Astrocyte of the cerebellum (primary cell): ENCODE measurements around the gene HOXB5.

Experiments used
- DNase-seq: peaks from one replicate; pipeline ENCODE4 v3.0.0-alpha.2; 2011; ENCODE audit warnings: low read depth
- H3K4me3 ChIP-seq: 2 replicates; pipeline ENCODE4 v1.5.1; 2011; ENCODE audit warnings: mild to moderate bottlenecking, low read depth, low read length, moderate library complexity
- CTCF ChIP-seq: IDR thresholded peaks from 2 replicates; pipeline ENCODE4 v1.5.1; 2012; ENCODE audit warnings: low read length, low read depth, moderate library complexity, mild to moderate bottlenecking; ENCODE audit errors: missing control alignments
- in situ Hi-C: cut with HindIII; loops from 2 replicates; pipeline ENCODE4 v1.10.0; 2017; ENCODE audit warnings: low sequenced_read_pairs

The HOXB5 gene

GRCh38 chr17:48603959-48604769 is 10.6 kb upstream of the HOXB5 start:
- DNase-seq = no peak
- no peak overlapping the region for H3K4me3 ChIP-seq
- in situ Hi-C loops = no loop called here
- TF ChIP-seq CTCF = no peak

- H3K4me3 ChIP-seq = no peak overlapping the region
- TF ChIP-seq CTCF = no peak
- DNase-seq = no peak
- in situ Hi-C loops = no loop called here
Observed at GRCh38 chr17:48601539-48602425, 8.2 kb upstream of the HOXB5 start.

GRCh38 chr17:48601207-48601538 is 7.6 kb upstream of the HOXB5 start:
- no peak for TF ChIP-seq CTCF
- in situ Hi-C loops = no loop called here
- no peak overlapping the region for H3K4me3 ChIP-seq
- DNase-seq = no peak

GRCh38 chr17:48600244-48601098 is 6.9 kb upstream of the HOXB5 start:
- DNase-seq = no peak
- in situ Hi-C loops = no loop called here
- TF ChIP-seq CTCF = no peak
- H3K4me3 ChIP-seq = no peak overlapping the region

GRCh38 chr17:48599354-48599753 is 5.8 kb upstream of the HOXB5 start:
- in situ Hi-C loops = no loop called here
- DNase-seq = no peak

More at GRCh38 chr17:48599354-48599753, 5.8 kb upstream of the HOXB5 start:
- no peak for TF ChIP-seq CTCF
- H3K4me3 ChIP-seq = no peak overlapping the region
